WTC11 (cell line): ENCODE data around the gene DOK1.
"Not testable (repeated sequence)": the region's sequence is repeated elsewhere in the genome, so short reads cannot be mapped to it uniquely, and the experiment has no call there.

ENCODE experiments used
- IRF2 ChIP-seq: sonication (generic); formaldehyde crosslinking; IDR thresholded peaks from 2 replicates; pipeline ENCODE4 v1.8.0; 2022; ENCODE audit warnings: low read depth, missing genetic modification reagents, borderline replicate concordance
- SP1 ChIP-seq: sonication (generic); formaldehyde crosslinking; conservative IDR thresholded peaks from 2 replicates; pipeline ENCODE4 v1.8.1; 2022; ENCODE audit warnings: missing genetic modification reagents
- TEAD4 ChIP-seq: sonication (generic); formaldehyde crosslinking; IDR thresholded peaks from 2 replicates; pipeline ENCODE4 v1.8.0; 2022; ENCODE audit warnings: mild to moderate bottlenecking, missing genetic modification reagents
- TF ChIP-seq, protein P1 (sequence below): fragments of 200-600 bp; IDR thresholded peaks from 2 replicates; pipeline ENCODE4 v1.8.0; 2022; ENCODE audit warnings: antibody characterized with exemption
- TF ChIP-seq, protein P2 (sequence below): sonication (generic); formaldehyde crosslinking; IDR thresholded peaks from 2 replicates; pipeline ENCODE4 v1.8.1; 2023; ENCODE audit warnings: mild to moderate bottlenecking, missing genetic modification reagents, moderate library complexity

DNA sequence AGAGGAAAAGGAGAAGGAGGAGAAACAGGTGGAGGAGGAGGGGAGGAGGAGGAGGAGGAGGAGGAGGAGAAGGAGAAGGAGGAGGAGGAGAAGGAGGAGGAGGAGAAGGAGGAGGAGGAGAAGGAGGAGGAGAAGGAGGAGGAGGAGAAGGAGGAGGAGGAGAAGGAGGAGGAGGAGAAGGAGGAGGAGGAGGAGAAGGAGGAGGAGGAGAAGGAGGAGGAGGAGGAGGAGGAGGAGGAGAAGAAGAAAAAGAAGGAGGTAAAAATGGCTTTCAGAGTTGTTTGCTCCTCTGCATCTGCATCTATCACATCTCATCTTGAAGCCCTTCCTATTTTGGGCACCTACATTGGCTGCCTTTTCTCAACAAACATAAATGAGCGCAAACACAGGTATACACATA lies 6.5 kb downstream of the DOK1 start:
- TF ChIP-seq, protein P1, sequence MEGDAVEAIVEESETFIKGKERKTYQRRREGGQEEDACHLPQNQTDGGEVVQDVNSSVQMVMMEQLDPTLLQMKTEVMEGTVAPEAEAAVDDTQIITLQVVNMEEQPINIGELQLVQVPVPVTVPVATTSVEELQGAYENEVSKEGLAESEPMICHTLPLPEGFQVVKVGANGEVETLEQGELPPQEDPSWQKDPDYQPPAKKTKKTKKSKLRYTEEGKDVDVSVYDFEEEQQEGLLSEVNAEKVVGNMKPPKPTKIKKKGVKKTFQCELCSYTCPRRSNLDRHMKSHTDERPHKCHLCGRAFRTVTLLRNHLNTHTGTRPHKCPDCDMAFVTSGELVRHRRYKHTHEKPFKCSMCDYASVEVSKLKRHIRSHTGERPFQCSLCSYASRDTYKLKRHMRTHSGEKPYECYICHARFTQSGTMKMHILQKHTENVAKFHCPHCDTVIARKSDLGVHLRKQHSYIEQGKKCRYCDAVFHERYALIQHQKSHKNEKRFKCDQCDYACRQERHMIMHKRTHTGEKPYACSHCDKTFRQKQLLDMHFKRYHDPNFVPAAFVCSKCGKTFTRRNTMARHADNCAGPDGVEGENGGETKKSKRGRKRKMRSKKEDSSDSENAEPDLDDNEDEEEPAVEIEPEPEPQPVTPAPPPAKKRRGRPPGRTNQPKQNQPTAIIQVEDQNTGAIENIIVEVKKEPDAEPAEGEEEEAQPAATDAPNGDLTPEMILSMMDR = not testable (repeated sequence)
- TF ChIP-seq, protein P2, sequence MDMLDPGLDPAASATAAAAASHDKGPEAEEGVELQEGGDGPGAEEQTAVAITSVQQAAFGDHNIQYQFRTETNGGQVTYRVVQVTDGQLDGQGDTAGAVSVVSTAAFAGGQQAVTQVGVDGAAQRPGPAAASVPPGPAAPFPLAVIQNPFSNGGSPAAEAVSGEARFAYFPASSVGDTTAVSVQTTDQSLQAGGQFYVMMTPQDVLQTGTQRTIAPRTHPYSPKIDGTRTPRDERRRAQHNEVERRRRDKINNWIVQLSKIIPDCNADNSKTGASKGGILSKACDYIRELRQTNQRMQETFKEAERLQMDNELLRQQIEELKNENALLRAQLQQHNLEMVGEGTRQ = not testable (repeated sequence)
- TF ChIP-seq TEAD4, SP1, IRF2 (CRISPR knock-in tag): not testable (repeated sequence)
